Stomach (tissue), 9 donors: Measurements from ENCODE around the gene NOXA1. TPM values are rescaled to one million over a fixed set of nuclear protein-coding genes. Genes with fewer than 3 reads are reported as not detected.
A peak's percentile ranks its signal among the peaks of the same experiment; 100 is the strongest.

Source experiments
- DNase-seq, 2 donors: peaks; one replicate each; pipeline versions ENCODE4 v3.0.0 to v3.0.0-alpha.2; 2013 to 2019
- H3K27ac ChIP-seq, 5 donors: fragments of 200-600 bp in 4 of 5; sonication (generic) in 4 of 5; one replicate each; pipeline ENCODE4 v1.5.1; 2013 to 2019; ENCODE audit warnings: mild to moderate bottlenecking in 1 of 5, moderate library complexity in 1 of 5
- H3K27me3 ChIP-seq, 3 donors: fragments of 200-600 bp; sonication (generic); one replicate each; pipeline ENCODE4 v1.5.1; 2017 to 2019; ENCODE audit warnings: mixed run types in 1 of 3
- H3K36me3 ChIP-seq, 4 donors: fragments of 200-600 bp; sonication (generic); 1 replicate in 3 of 4; 2 replicates in 1 of 4; pipeline ENCODE4 v1.5.1; 2016 to 2019
- H3K4me1 ChIP-seq, 4 donors: fragments of 200-600 bp; sonication (generic); one replicate each; pipeline ENCODE4 v1.5.1; 2016 to 2019
- H3K4me3 ChIP-seq, 4 donors: fragments of 200-600 bp; sonication (generic) in 3 of 4; one replicate each; pipeline ENCODE4 v1.5.1; 2016 to 2019; ENCODE audit warnings: mild to moderate bottlenecking in 1 of 4
- H3K9me3 ChIP-seq, 4 donors: fragments of 200-600 bp; sonication (generic); one replicate each; pipeline ENCODE4 v1.5.1; 2016 to 2019
- CTCF ChIP-seq, 7 experiments: fragments of 450-650 bp in 4 of 7; fragments of 200-600 bp in 3 of 7; sonication (generic) in 3 of 7; IDR thresholded peaks; one replicate each; pipeline ENCODE4 v1.5.1; 2016 to 2019; ENCODE audit warnings: antibody characterized with exemption in 7 of 7, control low read depth in 2 of 7, mild to moderate bottlenecking in 1 of 7
- EP300 ChIP-seq: sonication (generic); formaldehyde crosslinking; IDR thresholded peaks from one replicate; pipeline ENCODE4 v1.6.1; 2017; ENCODE audit warnings: antibody characterized with exemption
- POLR2A ChIP-seq, 4 donors: fragments of 450-650 bp; IDR thresholded peaks; one replicate each; pipeline ENCODE4 v1.6.1; 2016; ENCODE audit warnings: antibody characterized with exemption in 4 of 4, control low read depth in 2 of 4, mild to moderate bottlenecking in 1 of 4, moderate library complexity in 1 of 4
- POLR2AphosphoS5 ChIP-seq, 3 donors: sonication (generic); formaldehyde crosslinking; IDR thresholded peaks; one replicate each; pipeline ENCODE4 v1.6.1; 2016; ENCODE audit warnings: antibody characterized with exemption in 3 of 3
- WGBS, 5 donors: extraction: QIAGEN DNeasy Blood & Tissue Kit in 3 of 5; methylation state at CpG; one replicate each; pipeline versions ENCODE4 v1.1.5 to v1.1.7; 2013 to 2018; 5-methylcytosine and 5-hydroxymethylcytosine counted together
- intact Hi-C: fragments of 100-400 bp; cut with DNase I; formaldehyde crosslinking; loops from one replicate; pipeline ENCODE4 v1.15.1; 2023; ENCODE audit warnings: low total_unique reads
- polyA plus RNA-seq, 3 donors: library from polyadenylated mRNA; stranded (reverse); fragments of 200-250 nt; gene quantifications; one replicate each; pipeline ENCODE4 v1.2.3, GENCODE V29; 2013
- total RNA-seq, 5 donors: library from RNA; depleted of rRNA; stranded (reverse); fragments of >200 nt; gene quantifications; one replicate each; pipeline versions ENCODE4 v1.1.0 to v1.2.3, GENCODE V29; 2014 to 2016
- donor health status: healthy with polysubstance abuse.
- donor health status: Bipolar disorder and iron deficiency.
- donor health status: healthy.

NOXA1 gene
- total and polyA plus RNA-seq, 8 donors = 3.5 to 43.2 (median 14.7) TPM

GRCh38 chr9:137482094-137482781 is 59.0 kb downstream of the NOXA1 start:
- no peaks in the 10 kb centered on the region for H3K9me3 ChIP-seq
- WGBS, 5 donors = 61 to 76% (median 70%) methylated on average over 23 to 26 of the region's 26 CpGs
- H3K4me1 ChIP-seq = peaks cover 0 to 12% (median 10%) of the 10 kb centered on the region in 4 donors
- H3K27me3 ChIP-seq = no peaks in the 10 kb centered on the region
- no peak overlapping the region for H3K4me3 ChIP-seq
- DNase-seq = peak; percentile 44 to 51
- H3K36me3 ChIP-seq = peaks cover 0 to 26% (median 20%) of the 10 kb centered on the region in 4 donors
- intact Hi-C loops = no loop called here
- peak overlapping the region in 3 of 5 donors; percentile 15 to 47 (median 24) for H3K27ac ChIP-seq
- no peak for TF ChIP-seq CTCF (IDR thresholded peaks at IDR 0.05)
- no peak for TF ChIP-seq EP300
- no peak for TF ChIP-seq POLR2A (IDR thresholded peaks at IDR 0.05)
- peak; percentile 6 to 53 (median 11) for TF ChIP-seq POLR2AphosphoS5 (IDR thresholded peaks at IDR 0.05)

Other genes starting within 250 kb of the NOXA1 start
- 100 to 1,000 TPM in 1 of 5 donors, 10 to 100 TPM in 4; 35.8 to 147 (median 42.9) TPM for gene ANAPC2, start 234.8 kb upstream of the NOXA1 start, total RNA-seq
- 10 to 100 TPM; 26.1 to 45.0 (median 40.7) TPM for gene ANAPC2, start 234.8 kb upstream of the NOXA1 start, polyA plus RNA-seq
- 100 to 1,000 TPM in 2 of 5 donors, 10 to 100 TPM in 3; 28.1 to 154 (median 81.4) TPM for gene SSNA1, start 234.7 kb upstream of the NOXA1 start, total RNA-seq
- gene SSNA1, start 234.7 kb upstream of the NOXA1 start, polyA plus RNA-seq = 100 to 1,000 TPM; 118 to 146 (median 135) TPM
- gene TPRN, start 222.7 kb upstream of the NOXA1 start, total RNA-seq = 100 to 1,000 TPM in 1 of 5 donors, 10 to 100 TPM in 3, 1 to 10 TPM in 1; 8.8 to 161 (median 25.0) TPM
- gene TPRN, start 222.7 kb upstream of the NOXA1 start, polyA plus RNA-seq = 10 to 100 TPM; 23.5 to 36.9 (median 24.3) TPM
- 10 to 100 TPM; 20.6 to 33.5 (median 28.0) TPM for gene TMEM203, start 217.7 kb upstream of the NOXA1 start, total RNA-seq
- 10 to 100 TPM; 29.3 to 37.0 (median 35.6) TPM for gene TMEM203, start 217.7 kb upstream of the NOXA1 start, polyA plus RNA-seq
- gene NDOR1, start 217.7 kb upstream of the NOXA1 start, total RNA-seq = 100 to 1,000 TPM in 1 of 5 donors, 10 to 100 TPM in 2, 1 to 10 TPM in 1, under 1 TPM in 1; 0.89 to 105 (median 15.5) TPM
- 1 to 10 TPM; 4.6 to 9.5 (median 6.4) TPM for gene NDOR1, start 217.7 kb upstream of the NOXA1 start, polyA plus RNA-seq
- gene RNF208, start 201.2 kb upstream of the NOXA1 start, total RNA-seq = 10 to 100 TPM in 1 of 5 donors, 1 to 10 TPM in 2, under 1 TPM in 1, not detected in 1; 0.45 to 18.7 (median 3.3) TPM
- 10 to 100 TPM; 11.8 to 13.9 (median 13.9) TPM for gene RNF208, start 201.2 kb upstream of the NOXA1 start, polyA plus RNA-seq
- gene CYSRT1, start 198.2 kb upstream of the NOXA1 start, total RNA-seq = 1 to 10 TPM in 1 of 5 donors, under 1 TPM in 1, not detected in 3; 0.92 to 3.6 TPM
- gene CYSRT1, start 198.2 kb upstream of the NOXA1 start, polyA plus RNA-seq = 10 to 100 TPM in 1 of 3 donors, 1 to 10 TPM in 2; 2.7 to 47.3 (median 3.4) TPM
- not detected for gene RNF224, start 195.9 kb upstream of the NOXA1 start, total RNA-seq
- 1 to 10 TPM in 1 of 3 donors, not detected in 2; 1.0 TPM for gene RNF224, start 195.9 kb upstream of the NOXA1 start, polyA plus RNA-seq
- under 1 TPM in 1 of 5 donors, not detected in 4; 0.18 TPM for gene SLC34A3, start 192.5 kb upstream of the NOXA1 start, total RNA-seq
- under 1 TPM in 1 of 3 donors, not detected in 2; 0.53 TPM for gene SLC34A3, start 192.5 kb upstream of the NOXA1 start, polyA plus RNA-seq
- 100 to 1,000 TPM in 4 of 5 donors, 10 to 100 TPM in 1; 69.4 to 170 (median 115) TPM for gene TUBB4B, start 182.1 kb upstream of the NOXA1 start, total RNA-seq
- gene TUBB4B, start 182.1 kb upstream of the NOXA1 start, polyA plus RNA-seq = 100 to 1,000 TPM; 188 to 292 (median 215) TPM
- gene STPG3, start 172.1 kb upstream of the NOXA1 start, total RNA-seq = not detected
- gene STPG3, start 172.1 kb upstream of the NOXA1 start, polyA plus RNA-seq = not detected
- 100 to 1,000 TPM in 1 of 5 donors, 10 to 100 TPM in 4; 11.2 to 134 (median 44.9) TPM for gene NELFB, start 168.1 kb upstream of the NOXA1 start, total RNA-seq
- 10 to 100 TPM; 29.0 to 38.0 (median 34.2) TPM for gene NELFB, start 168.1 kb upstream of the NOXA1 start, polyA plus RNA-seq
- 100 to 1,000 TPM in 1 of 5 donors, 10 to 100 TPM in 3, 1 to 10 TPM in 1; 9.9 to 180 (median 29.9) TPM for gene TOR4A, start 145.7 kb upstream of the NOXA1 start, total RNA-seq
- 1 to 10 TPM; 5.9 to 8.9 (median 6.0) TPM for gene TOR4A, start 145.7 kb upstream of the NOXA1 start, polyA plus RNA-seq
- 100 to 1,000 TPM in 1 of 5 donors, 10 to 100 TPM in 2, 1 to 10 TPM in 2; 1.2 to 323 (median 14.6) TPM for gene NRARP, start 121.1 kb upstream of the NOXA1 start, total RNA-seq
- gene NRARP, start 121.1 kb upstream of the NOXA1 start, polyA plus RNA-seq = 1 to 10 TPM; 1.5 to 2.7 (median 2.0) TPM
- gene EXD3, start 231 bp upstream of the NOXA1 start, total RNA-seq = 100 to 1,000 TPM in 1 of 5 donors, 10 to 100 TPM in 4; 12.9 to 105 (median 28.1) TPM
- gene EXD3, start 231 bp upstream of the NOXA1 start, polyA plus RNA-seq = 10 to 100 TPM; 17.4 to 27.3 (median 20.7) TPM
- 10 to 100 TPM in 2 of 5 donors, 1 to 10 TPM in 1, under 1 TPM in 2; 0.89 to 37.9 (median 5.9) TPM for gene ENTPD8, start 18.0 kb downstream of the NOXA1 start, total RNA-seq
- 10 to 100 TPM in 1 of 3 donors, 1 to 10 TPM in 2; 2.8 to 16.2 (median 7.6) TPM for gene ENTPD8, start 18.0 kb downstream of the NOXA1 start, polyA plus RNA-seq
- gene NSMF, start 35.9 kb downstream of the NOXA1 start, total RNA-seq = 10 to 100 TPM; 11.7 to 84.9 (median 56.6) TPM
- 10 to 100 TPM; 20.3 to 45.4 (median 28.9) TPM for gene NSMF, start 35.9 kb downstream of the NOXA1 start, polyA plus RNA-seq
- gene PNPLA7, start 127.0 kb downstream of the NOXA1 start, total RNA-seq = 10 to 100 TPM in 4 of 5 donors, 1 to 10 TPM in 1; 3.5 to 51.3 (median 21.4) TPM
- gene PNPLA7, start 127.0 kb downstream of the NOXA1 start, polyA plus RNA-seq = 10 to 100 TPM in 2 of 3 donors, 1 to 10 TPM in 1; 9.2 to 15.6 (median 14.1) TPM
- 100 to 1,000 TPM in 1 of 5 donors, 10 to 100 TPM in 4; 23.3 to 282 (median 88.1) TPM for gene MRPL41, start 128.5 kb downstream of the NOXA1 start, total RNA-seq
- 100 to 1,000 TPM; 115 to 183 (median 181) TPM for gene MRPL41, start 128.5 kb downstream of the NOXA1 start, polyA plus RNA-seq
- 100 to 1,000 TPM in 1 of 5 donors, 10 to 100 TPM in 4; 14.3 to 134 (median 25.5) TPM for gene DPH7, start 155.5 kb downstream of the NOXA1 start, total RNA-seq
- 10 to 100 TPM; 14.9 to 39.6 (median 20.0) TPM for gene DPH7, start 155.5 kb downstream of the NOXA1 start, polyA plus RNA-seq
- 10 to 100 TPM in 4 of 5 donors, 1 to 10 TPM in 1; 9.4 to 40.6 (median 31.9) TPM for gene ZMYND19, start 167.1 kb downstream of the NOXA1 start, total RNA-seq
- 10 to 100 TPM; 17.0 to 30.0 (median 21.1) TPM for gene ZMYND19, start 167.1 kb downstream of the NOXA1 start, polyA plus RNA-seq
- gene ARRDC1, start 182.3 kb downstream of the NOXA1 start, total RNA-seq = 100 to 1,000 TPM in 4 of 5 donors, 10 to 100 TPM in 1; 31.8 to 185 (median 148) TPM
- 100 to 1,000 TPM in 2 of 3 donors, 10 to 100 TPM in 1; 93.5 to 134 (median 128) TPM for gene ARRDC1, start 182.3 kb downstream of the NOXA1 start, polyA plus RNA-seq
- 100 to 1,000 TPM in 3 of 5 donors, 10 to 100 TPM in 2; 77.3 to 419 (median 104) TPM for gene EHMT1, start 195.6 kb downstream of the NOXA1 start, total RNA-seq
- 10 to 100 TPM; 23.9 to 34.7 (median 24.9) TPM for gene EHMT1, start 195.6 kb downstream of the NOXA1 start, polyA plus RNA-seq